ENCODE measurements around the gene PNPLA7. TPM values are rescaled to one million over a fixed set of nuclear protein-coding genes. Genes with fewer than 3 reads are reported as not detected.

Gene PNPLA7
- total and polyA plus RNA-seq, 2 of the 13 experiments (the other 11 are each of a cell fraction or from before 2014, with no cell fraction given) = 0.42 to 1.5 TPM

DNA sequence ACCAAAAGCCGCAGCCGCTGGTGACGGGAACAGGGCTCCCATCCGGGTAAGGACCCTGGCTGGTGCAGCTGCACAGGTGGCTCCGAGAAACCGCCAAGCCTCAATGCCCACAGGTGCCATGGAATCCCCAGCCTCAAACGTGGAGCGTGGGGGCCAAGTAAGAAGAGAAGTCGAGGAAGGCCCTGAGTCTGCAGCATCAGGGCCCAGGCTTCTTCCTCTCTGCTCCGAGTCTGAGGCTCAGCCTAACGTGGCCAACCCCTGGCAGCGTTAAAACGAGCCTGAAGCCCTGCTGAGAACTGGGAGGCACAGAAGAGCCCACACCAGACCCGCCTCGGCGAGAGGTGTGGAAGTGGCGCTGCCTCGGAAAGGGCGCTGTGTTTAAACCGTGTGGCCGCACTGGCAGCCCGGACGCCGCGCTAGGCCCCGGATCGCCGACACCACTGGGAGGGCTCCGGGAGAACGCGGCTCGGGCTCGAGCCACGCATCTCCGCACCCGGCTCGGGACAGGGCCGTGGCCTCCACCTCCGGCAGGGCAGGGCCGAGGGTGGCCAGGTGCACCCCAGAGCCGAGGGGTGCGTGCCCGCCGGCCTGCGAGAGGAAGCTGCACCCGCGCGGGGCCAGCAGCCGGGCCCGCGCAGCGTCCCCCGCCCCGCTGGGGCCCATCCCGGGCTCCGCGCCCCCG is 39.4 kb upstream of the PNPLA7 start (continued):
- TF ChIP-seq NFAT5 (CRISPR knock-in tag; IDR thresholded peaks at IDR 0.05) (no peak), ZNF263 (CRISPR knock-in tag; IDR thresholded peaks at IDR 0.05) (peak; percentile 16; the same call in 1 of the 2 replicates), RCOR2 (CRISPR knock-in tag; IDR thresholded peaks at IDR 0.05) (no peak), KDM2A (CRISPR knock-in tag; IDR thresholded peaks at IDR 0.05; ENCODE audit: borderline replicate concordance, low read depth) (peak; percentile 40; the same call in 1 of the 2 replicates), ZBTB42 (CRISPR knock-in tag; IDR thresholded peaks at IDR 0.05) (no peak), ZNF160 (CRISPR knock-in tag; IDR thresholded peaks at IDR 0.05) (no peak), ZFP41 (CRISPR knock-in tag; IDR thresholded peaks at IDR 0.05; ENCODE audit: borderline replicate concordance) (0 out of 2 replicates have a peak, but pooled peaks have one; percentile 31), ZNF800 (CRISPR knock-in tag; IDR thresholded peaks at IDR 0.05) (no peak), MED8 (CRISPR knock-in tag; IDR thresholded peaks at IDR 0.05; ENCODE audit: insufficient replicate concordance) (no peak), KDM5B (CRISPR knock-in tag; IDR thresholded peaks at IDR 0.05; ENCODE audit: borderline replicate concordance) (peak; percentile 53; the same call in 1 of the 2 replicates), ARNT2 (CRISPR knock-in tag; IDR thresholded peaks at IDR 0.05; ENCODE audit: low read depth) (0 out of 2 replicates have a peak, but pooled peaks have one; percentile 41)
- TF ChIP-seq, protein P1, sequence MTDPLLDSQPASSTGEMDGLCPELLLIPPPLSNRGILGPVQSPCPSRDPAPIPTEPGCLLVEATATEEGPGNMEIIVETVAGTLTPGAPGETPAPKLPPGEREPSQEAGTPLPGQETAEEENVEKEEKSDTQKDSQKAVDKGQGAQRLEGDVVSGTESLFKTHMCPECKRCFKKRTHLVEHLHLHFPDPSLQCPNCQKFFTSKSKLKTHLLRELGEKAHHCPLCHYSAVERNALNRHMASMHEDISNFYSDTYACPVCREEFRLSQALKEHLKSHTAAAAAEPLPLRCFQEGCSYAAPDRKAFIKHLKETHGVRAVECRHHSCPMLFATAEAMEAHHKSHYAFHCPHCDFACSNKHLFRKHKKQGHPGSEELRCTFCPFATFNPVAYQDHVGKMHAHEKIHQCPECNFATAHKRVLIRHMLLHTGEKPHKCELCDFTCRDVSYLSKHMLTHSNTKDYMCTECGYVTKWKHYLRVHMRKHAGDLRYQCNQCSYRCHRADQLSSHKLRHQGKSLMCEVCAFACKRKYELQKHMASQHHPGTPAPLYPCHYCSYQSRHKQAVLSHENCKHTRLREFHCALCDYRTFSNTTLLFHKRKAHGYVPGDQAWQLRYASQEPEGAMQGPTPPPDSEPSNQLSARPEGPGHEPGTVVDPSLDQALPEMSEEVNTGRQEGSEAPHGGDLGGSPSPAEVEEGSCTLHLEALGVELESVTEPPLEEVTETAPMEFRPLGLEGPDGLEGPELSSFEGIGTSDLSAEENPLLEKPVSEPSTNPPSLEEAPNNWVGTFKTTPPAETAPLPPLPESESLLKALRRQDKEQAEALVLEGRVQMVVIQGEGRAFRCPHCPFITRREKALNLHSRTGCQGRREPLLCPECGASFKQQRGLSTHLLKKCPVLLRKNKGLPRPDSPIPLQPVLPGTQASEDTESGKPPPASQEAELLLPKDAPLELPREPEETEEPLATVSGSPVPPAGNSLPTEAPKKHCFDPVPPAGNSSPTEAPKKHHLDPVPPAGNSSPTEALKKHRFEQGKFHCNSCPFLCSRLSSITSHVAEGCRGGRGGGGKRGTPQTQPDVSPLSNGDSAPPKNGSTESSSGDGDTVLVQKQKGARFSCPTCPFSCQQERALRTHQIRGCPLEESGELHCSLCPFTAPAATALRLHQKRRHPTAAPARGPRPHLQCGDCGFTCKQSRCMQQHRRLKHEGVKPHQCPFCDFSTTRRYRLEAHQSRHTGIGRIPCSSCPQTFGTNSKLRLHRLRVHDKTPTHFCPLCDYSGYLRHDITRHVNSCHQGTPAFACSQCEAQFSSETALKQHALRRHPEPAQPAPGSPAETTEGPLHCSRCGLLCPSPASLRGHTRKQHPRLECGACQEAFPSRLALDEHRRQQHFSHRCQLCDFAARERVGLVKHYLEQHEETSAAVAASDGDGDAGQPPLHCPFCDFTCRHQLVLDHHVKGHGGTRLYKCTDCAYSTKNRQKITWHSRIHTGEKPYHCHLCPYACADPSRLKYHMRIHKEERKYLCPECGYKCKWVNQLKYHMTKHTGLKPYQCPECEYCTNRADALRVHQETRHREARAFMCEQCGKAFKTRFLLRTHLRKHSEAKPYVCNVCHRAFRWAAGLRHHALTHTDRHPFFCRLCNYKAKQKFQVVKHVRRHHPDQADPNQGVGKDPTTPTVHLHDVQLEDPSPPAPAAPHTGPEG (CRISPR knock-in tag; IDR thresholded peaks at IDR 0.05) = no peak
- TF ChIP-seq, protein P2, sequence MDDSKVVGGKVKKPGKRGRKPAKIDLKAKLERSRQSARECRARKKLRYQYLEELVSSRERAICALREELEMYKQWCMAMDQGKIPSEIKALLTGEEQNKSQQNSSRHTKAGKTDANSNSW (CRISPR knock-in tag; IDR thresholded peaks at IDR 0.05; ENCODE audit: borderline replicate concordance) = no peak

Data from HepG2 (cell line).